ENCODE measurements around the gene ROBO2. TPM values are rescaled to one million over a fixed set of nuclear protein-coding genes. Genes with fewer than 3 reads are reported as not detected.
A peak's percentile ranks its signal among the peaks of the same experiment; 100 is the strongest.

The ROBO2 gene
- total RNA-seq, 1 donor from 2014 or later = 11.0 TPM

DNA sequence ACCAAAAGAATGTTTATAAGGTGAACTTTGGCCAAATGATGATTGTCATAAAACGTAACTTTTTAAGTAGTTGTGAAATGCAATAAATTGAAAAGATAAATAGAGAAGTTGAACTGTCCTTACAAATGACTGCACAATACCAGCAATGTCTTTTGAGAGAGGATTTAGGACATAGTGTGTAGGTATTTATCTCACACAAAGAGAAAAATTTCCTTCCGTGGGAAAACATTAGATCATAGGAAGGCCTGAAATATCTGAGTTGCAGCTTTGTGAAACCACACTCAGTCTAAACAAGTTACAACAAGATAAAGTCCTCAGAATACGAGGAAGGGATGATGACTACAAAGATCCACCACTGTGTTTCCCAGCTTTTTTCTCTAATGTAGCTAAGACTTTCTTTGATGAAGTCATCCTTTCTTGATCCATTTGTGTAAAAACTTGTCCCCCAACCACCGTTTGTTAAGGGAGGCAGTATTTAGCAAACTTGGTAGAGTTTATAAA is 16.0 kb downstream of the ROBO2 start:
- TF ChIP-seq POLR2A (IDR thresholded peaks at IDR 0.05) = no peak
- TF ChIP-seq, protein P1, sequence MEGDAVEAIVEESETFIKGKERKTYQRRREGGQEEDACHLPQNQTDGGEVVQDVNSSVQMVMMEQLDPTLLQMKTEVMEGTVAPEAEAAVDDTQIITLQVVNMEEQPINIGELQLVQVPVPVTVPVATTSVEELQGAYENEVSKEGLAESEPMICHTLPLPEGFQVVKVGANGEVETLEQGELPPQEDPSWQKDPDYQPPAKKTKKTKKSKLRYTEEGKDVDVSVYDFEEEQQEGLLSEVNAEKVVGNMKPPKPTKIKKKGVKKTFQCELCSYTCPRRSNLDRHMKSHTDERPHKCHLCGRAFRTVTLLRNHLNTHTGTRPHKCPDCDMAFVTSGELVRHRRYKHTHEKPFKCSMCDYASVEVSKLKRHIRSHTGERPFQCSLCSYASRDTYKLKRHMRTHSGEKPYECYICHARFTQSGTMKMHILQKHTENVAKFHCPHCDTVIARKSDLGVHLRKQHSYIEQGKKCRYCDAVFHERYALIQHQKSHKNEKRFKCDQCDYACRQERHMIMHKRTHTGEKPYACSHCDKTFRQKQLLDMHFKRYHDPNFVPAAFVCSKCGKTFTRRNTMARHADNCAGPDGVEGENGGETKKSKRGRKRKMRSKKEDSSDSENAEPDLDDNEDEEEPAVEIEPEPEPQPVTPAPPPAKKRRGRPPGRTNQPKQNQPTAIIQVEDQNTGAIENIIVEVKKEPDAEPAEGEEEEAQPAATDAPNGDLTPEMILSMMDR (IDR thresholded peaks at IDR 0.05) = no peak
- peak in 1 of 2 donors; percentile 45 for TF ChIP-seq POLR2AphosphoS5 (IDR thresholded peaks at IDR 0.05; ENCODE audit: insufficient read depth in 1 of 2, low read depth in 1 of 2)
- Histone ChIP-seq H3K27me3 (no peaks in the 10 kb centered on the region), H3K27ac (no peak overlapping the region)

DNA sequence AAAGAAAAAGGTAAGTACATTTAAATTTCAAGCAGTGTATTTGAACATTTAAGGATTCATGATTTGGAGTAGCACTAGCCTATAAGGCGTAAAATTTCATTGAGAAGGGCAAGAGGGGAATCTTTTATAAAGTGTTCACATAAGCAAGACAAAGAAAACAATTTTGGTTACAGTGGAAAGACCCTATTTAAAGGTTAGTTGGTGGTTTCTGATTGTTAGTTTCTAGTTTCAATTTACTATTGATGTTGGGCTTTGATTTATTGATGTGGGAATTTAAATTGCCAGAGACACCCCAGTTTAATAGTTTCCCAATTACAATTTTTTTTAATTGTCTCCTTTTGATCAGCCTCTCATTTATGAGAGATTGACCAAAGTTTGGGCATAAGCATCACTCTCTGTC is 19.5 kb downstream of the ROBO2 start:
- intact Hi-C loops (cut with DNase I) = no loop called here
- no peaks in the 10 kb centered on the region for H3K27me3 ChIP-seq
- TF ChIP-seq, protein P1 (IDR thresholded peaks at IDR 0.05) = no peak
- TF ChIP-seq POLR2AphosphoS5 (IDR thresholded peaks at IDR 0.05; ENCODE audit: insufficient read depth in 1 of 2, low read depth in 1 of 2) (no peak), POLR2A (IDR thresholded peaks at IDR 0.05) (no peak)
- no peak for DNase-seq (ENCODE audit: extremely low spot score in 2 of 2)
- no peak overlapping the region for H3K27ac ChIP-seq
- no peaks in the 10 kb centered on the region for H3K9me3 ChIP-seq
- no peaks in the 10 kb centered on the region for H3K4me1 ChIP-seq
- H3K36me3 ChIP-seq = no peaks in the 10 kb centered on the region
- no peak overlapping the region for H3K4me3 ChIP-seq

More for the DNA sequence above, 16.0 kb downstream of the ROBO2 start:
- Histone ChIP-seq H3K4me3 (no peak overlapping the region), H3K9me3 (no peaks in the 10 kb centered on the region), H3K36me3 (no peaks in the 10 kb centered on the region), H3K4me1 (peaks cover 8% of the 10 kb centered on the region)
- DNase-seq (ENCODE audit: extremely low spot score in 2 of 2) = no peak
- intact Hi-C loops (cut with DNase I) = no loop called here

DNA sequence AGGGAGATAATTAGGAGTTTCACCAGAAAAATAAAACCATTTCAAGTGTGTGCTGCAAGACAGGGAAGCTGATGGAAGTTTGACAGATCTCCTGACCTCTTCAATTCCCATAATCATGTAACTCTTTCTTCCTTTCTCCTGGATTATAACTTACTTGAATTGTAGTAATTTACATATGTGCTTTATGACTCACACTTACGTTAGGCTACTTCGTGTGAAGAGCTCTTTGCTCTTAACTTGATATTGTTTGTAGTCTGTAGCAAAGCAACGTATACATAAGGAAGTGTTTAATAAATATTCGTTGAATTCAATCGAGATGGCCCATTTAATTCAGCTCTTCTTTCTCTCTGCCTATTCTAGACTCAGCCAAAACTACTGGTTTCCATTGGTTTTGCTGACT is 23.5 kb downstream of the ROBO2 start:
- no peak for TF ChIP-seq POLR2AphosphoS5 (IDR thresholded peaks at IDR 0.05; ENCODE audit: insufficient read depth in 1 of 2, low read depth in 1 of 2)
- TF ChIP-seq, protein P1 (IDR thresholded peaks at IDR 0.05) = no peak
- no peak overlapping the region for H3K4me3 ChIP-seq
- H3K27ac ChIP-seq = no peak overlapping the region
- no peak for DNase-seq (ENCODE audit: extremely low spot score in 2 of 2)
- intact Hi-C loops (cut with DNase I) = no loop called here
- H3K36me3 ChIP-seq = no peaks in the 10 kb centered on the region
- H3K27me3 ChIP-seq = no peaks in the 10 kb centered on the region
- no peaks in the 10 kb centered on the region for H3K9me3 ChIP-seq
- no peaks in the 10 kb centered on the region for H3K4me1 ChIP-seq

DNA sequence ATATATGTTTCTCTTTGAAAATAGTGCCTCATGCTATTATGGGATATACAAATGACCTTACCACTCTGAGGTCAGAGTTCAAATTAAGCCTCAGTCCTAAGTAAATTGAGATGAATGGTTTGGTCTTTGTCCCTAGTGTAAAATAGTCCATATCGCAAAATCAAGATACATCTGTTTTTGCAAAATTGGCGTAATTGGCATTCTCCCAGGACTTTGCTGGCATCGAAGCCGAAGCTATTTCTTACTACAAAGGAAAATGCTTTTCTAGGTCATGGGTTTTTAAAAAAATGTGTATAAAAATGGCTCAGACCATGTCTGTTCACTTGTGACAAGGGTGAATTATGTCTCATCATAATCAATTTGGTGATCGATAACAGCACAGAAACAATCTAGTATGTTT is 25.9 kb downstream of the ROBO2 start:
- H3K9me3 ChIP-seq = no peaks in the 10 kb centered on the region
- intact Hi-C loops (cut with DNase I) = no loop called here
- DNase-seq (ENCODE audit: extremely low spot score in 2 of 2) = no peak
- H3K4me3 ChIP-seq = no peak overlapping the region
- H3K27me3 ChIP-seq = no peaks in the 10 kb centered on the region
- H3K36me3 ChIP-seq = no peaks in the 10 kb centered on the region
- TF ChIP-seq POLR2A (IDR thresholded peaks at IDR 0.05) = no peak
- no peak for TF ChIP-seq POLR2AphosphoS5 (IDR thresholded peaks at IDR 0.05; ENCODE audit: insufficient read depth in 1 of 2, low read depth in 1 of 2)
- TF ChIP-seq, protein P1 (IDR thresholded peaks at IDR 0.05) = no peak
- no peaks in the 10 kb centered on the region for H3K4me1 ChIP-seq
- H3K27ac ChIP-seq = no peak overlapping the region

DNA sequence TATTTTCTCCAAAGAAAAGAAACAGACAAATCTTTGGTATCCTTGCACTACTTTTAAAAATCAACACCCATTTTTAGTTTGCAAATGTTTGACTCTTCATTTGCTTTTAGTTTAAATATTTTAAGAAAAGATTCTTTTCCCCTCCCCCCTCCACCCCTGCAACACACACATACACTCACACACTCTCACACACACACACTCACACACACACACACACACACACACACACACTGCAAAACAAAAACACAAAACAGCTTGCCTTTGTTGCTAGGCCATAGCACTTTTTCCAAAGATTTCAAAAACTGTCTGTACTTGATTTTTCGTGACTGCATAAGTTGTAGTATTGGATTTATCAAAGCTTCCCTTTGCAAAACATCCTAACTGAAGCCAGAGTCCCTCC is 26.9 kb downstream of the ROBO2 start:
- TF ChIP-seq, protein P1 (IDR thresholded peaks at IDR 0.05) = no peak
- TF ChIP-seq POLR2A (IDR thresholded peaks at IDR 0.05) (no peak), POLR2AphosphoS5 (IDR thresholded peaks at IDR 0.05; ENCODE audit: insufficient read depth in 1 of 2, low read depth in 1 of 2) (no peak)
- H3K27me3 ChIP-seq = no peaks in the 10 kb centered on the region
- intact Hi-C loops (cut with DNase I) = no loop called here
- no peak overlapping the region for H3K27ac ChIP-seq
- H3K36me3 ChIP-seq = no peaks in the 10 kb centered on the region
- DNase-seq (ENCODE audit: extremely low spot score in 2 of 2) = no peak
- H3K9me3 ChIP-seq = no peaks in the 10 kb centered on the region
- H3K4me1 ChIP-seq = no peaks in the 10 kb centered on the region
- no peak overlapping the region for H3K4me3 ChIP-seq

All from vagina (tissue), 2 donors.